ENCODE data around the gene GPR101. TPM values are rescaled to one million over a fixed set of nuclear protein-coding genes. Genes with fewer than 3 reads are reported as not detected.
"Not testable (repeated sequence)": the region's sequence is repeated elsewhere in the genome, so short reads cannot be mapped to it uniquely, and the experiment has no call there.

GPR101 gene
- total RNA-seq, 1 donor from 2014 or later = not detected

DNA sequence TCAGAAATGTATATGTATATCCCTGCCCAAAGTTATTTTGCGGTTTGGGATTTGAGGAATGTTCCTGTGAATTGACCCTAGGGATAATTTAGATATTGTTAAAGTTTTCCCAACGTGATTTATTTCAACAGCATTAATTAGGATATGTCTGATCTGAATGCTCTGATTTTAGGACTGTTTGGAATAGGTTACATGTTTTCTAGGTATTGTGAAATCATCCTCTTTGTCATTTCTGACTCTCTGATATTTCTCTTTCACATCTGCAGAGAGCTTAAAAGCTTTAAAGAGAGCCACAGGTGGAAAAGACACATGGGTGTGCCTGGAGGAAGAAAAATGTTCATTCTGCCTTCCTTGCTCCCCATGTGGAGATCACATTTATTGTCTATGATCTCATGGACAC lies 5.1 kb downstream of the GPR101 start:
- DNase-seq (ENCODE audit: low read depth in 2 of 2) = no peak

DNA sequence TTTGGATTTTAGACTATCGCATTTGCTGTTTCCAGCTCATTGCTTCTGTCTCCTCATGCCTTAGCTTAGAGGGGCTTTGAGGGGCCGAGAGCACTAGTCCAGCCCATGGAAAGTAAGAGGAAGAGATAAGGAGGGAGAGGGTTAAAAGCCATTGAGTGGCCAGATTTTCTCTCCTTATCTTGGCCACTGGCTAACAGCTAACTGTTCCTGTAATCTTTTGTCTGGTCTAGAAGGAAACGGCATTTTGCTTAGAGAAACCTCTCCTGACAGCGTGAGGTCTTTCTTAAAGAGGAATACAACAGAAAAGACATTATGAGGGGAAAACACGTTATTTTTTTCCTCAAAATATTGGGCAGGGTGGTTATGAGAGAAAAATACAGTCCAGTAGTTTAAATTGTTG lies 7.9 kb downstream of the GPR101 start:
- DNase-seq (ENCODE audit: low read depth in 2 of 2) = no peak

DNA sequence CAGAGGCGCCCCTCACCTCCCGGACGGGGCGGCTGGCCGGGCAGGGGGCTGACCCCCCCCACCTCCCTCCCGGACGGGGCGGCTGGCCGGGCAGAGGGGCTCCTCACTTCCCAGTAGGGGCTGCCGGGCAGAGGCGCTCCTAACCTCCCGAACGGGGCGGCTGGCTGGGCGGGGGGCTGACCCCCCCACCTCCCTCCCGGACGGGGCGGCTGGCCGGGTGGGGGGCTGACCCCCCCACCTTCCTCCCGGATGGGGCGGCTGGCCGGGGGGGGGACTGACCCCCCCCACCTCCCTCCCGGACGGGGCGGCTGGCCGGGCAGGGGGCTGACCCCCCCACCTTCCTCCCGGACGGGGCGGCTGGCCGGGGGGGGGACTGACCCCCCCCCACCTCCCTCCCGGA lies 33.6 kb downstream of the GPR101 start:
- not testable (repeated sequence) for DNase-seq (ENCODE audit: low read depth in 2 of 2)

- no peak for DNase-seq (ENCODE audit: low read depth in 2 of 2)
Observed at GRCh38 chrX:136999024-136999423, 34.8 kb downstream of the GPR101 start.

Other genes starting within 250 kb of the GPR101 start
- 140 and 159 TPM in 2 replicates for gene RBMX, start 153.3 kb downstream of the GPR101 start, total RNA-seq